PC-9 (cell line): ENCODE measurements around the gene GSC2.

ENCODE experiments used
- CTCF ChIP-seq: fragments of 200-600 bp; sonication (generic); conservative IDR thresholded peaks from 2 replicates; pipeline ENCODE4 v1.6.1; 2017; ENCODE audit warnings: mixed run types, antibody characterized with exemption, mild to moderate bottlenecking, moderate library complexity
- EZH2 ChIP-seq: fragments of 200-600 bp; sonication (generic); IDR thresholded peaks from 2 replicates; pipeline ENCODE4 v1.8.0; 2017; ENCODE audit warnings: antibody characterized with exemption, low read depth

GRCh38 chr22:19178065-19178656, 28.1 kb upstream of the GSC2 start:
- no peak for TF ChIP-seq EZH2
- no peak for TF ChIP-seq CTCF
